Measurements from ENCODE around the gene MMP24OS. TPM values are rescaled to one million over a fixed set of nuclear protein-coding genes. Genes with fewer than 3 reads are reported as not detected.

Gene MMP24OS
- total and polyA plus RNA-seq, 2 donors (not counting 1 experiment from before 2014, with no cell fraction given), result 30.1 to 44.1 TPM

DNA sequence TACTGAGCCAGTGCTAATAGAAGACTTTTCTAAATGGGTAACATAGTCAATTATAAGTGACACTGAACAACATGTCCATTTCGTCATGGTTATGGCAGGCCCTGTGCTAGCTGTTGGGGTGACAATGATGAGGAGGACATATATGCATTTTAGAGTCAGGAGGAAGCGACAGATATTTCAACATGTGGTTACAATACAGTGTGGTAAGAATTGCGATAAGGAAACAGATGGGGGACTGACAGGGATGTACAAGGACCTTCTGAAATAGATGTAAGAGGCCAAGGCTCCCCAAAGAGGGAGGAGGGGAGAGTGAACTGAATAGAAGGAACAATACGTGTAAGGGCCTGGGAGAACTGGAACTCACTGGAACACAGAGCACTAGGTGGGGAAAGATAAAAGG, 39.8 kb downstream of the MMP24OS start:
- H2AFZ ChIP-seq (ENCODE audit: low read length), result no peak overlapping the region
- no peak overlapping the region for H3K4me3 ChIP-seq (replicated peaks in 1 of 4; ENCODE audit: control extremely low read depth in 1 of 4, insufficient read depth in 1 of 4, low read depth in 3 of 4, low read length in 4 of 4)
- no peaks in the 10 kb centered on the region for H3K4me1 ChIP-seq (ENCODE audit: control insufficient read depth, extremely low read depth, insufficient read depth, low read length)
- no peaks in the 10 kb centered on the region for H4K20me1 ChIP-seq (ENCODE audit: control insufficient read depth, extremely low read depth, insufficient read depth, low read length)
- no peaks in the 10 kb centered on the region for H3K9me3 ChIP-seq (ENCODE audit: control insufficient read depth, insufficient read depth, low read depth, low read length)
- no peak overlapping the region for H3K4me2 ChIP-seq (ENCODE audit: extremely low read depth, insufficient read depth, low read length)
- no peak for DNase-seq (ENCODE audit: low read depth in 2 of 2)
- H3K27me3 ChIP-seq (ENCODE audit: control insufficient read depth, insufficient read depth, low read length), result peaks cover 13% of the 10 kb centered on the region
- H3K79me2 ChIP-seq (ENCODE audit: control insufficient read depth, insufficient read depth, low read length), result no peaks in the 10 kb centered on the region
- TF ChIP-seq EZH2 (IDR thresholded peaks at IDR 0.05; ENCODE audit: low read length, missing control alignments), result no peak
- TF ChIP-seq, protein P1, sequence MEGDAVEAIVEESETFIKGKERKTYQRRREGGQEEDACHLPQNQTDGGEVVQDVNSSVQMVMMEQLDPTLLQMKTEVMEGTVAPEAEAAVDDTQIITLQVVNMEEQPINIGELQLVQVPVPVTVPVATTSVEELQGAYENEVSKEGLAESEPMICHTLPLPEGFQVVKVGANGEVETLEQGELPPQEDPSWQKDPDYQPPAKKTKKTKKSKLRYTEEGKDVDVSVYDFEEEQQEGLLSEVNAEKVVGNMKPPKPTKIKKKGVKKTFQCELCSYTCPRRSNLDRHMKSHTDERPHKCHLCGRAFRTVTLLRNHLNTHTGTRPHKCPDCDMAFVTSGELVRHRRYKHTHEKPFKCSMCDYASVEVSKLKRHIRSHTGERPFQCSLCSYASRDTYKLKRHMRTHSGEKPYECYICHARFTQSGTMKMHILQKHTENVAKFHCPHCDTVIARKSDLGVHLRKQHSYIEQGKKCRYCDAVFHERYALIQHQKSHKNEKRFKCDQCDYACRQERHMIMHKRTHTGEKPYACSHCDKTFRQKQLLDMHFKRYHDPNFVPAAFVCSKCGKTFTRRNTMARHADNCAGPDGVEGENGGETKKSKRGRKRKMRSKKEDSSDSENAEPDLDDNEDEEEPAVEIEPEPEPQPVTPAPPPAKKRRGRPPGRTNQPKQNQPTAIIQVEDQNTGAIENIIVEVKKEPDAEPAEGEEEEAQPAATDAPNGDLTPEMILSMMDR (conservative IDR thresholded peaks at IDR 0.05 in 1 of 2, IDR thresholded peaks at IDR 0.05 in 1 of 2; ENCODE audit: low read depth in 1 of 2, low read length in 2 of 2), result no peak
- H3K9ac ChIP-seq (ENCODE audit: insufficient read depth, low read length), result no peak overlapping the region
- H3K27ac ChIP-seq (ENCODE audit: insufficient read depth, low read length), result no peak overlapping the region
- H3K36me3 ChIP-seq (ENCODE audit: control insufficient read depth, insufficient read depth, low read length), result no peaks in the 10 kb centered on the region

DNA sequence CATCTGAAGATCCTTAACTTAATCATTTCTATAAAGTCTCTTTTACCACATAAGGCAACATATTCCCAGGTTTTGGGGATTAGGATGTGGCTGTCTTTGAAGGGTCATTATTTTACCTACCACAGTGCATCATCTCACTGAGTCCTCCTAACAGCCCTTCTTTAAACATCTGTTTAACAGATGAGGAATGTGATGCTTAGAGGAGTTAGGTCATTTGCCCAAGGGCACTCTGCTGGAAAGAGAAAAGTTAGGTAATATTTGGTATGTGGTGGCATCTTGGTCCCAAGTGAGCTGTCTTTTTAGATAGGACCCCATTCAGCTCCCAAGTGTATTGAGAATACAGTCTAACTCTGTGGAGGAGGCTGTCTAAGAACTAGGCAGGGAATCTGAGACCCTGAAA, 40.4 kb downstream of the MMP24OS start:
- Histone ChIP-seq H3K4me3 (replicated peaks in 1 of 4; ENCODE audit: control extremely low read depth in 1 of 4, insufficient read depth in 1 of 4, low read depth in 3 of 4, low read length in 4 of 4) (no peak overlapping the region), H3K4me2 (ENCODE audit: extremely low read depth, insufficient read depth, low read length) (no peak overlapping the region), H2AFZ (ENCODE audit: low read length) (no peak overlapping the region), H3K27me3 (ENCODE audit: control insufficient read depth, insufficient read depth, low read length) (peaks cover 13% of the 10 kb centered on the region), H3K79me2 (ENCODE audit: control insufficient read depth, insufficient read depth, low read length) (no peaks in the 10 kb centered on the region), H4K20me1 (ENCODE audit: control insufficient read depth, extremely low read depth, insufficient read depth, low read length) (no peaks in the 10 kb centered on the region), H3K4me1 (ENCODE audit: control insufficient read depth, extremely low read depth, insufficient read depth, low read length) (no peaks in the 10 kb centered on the region), H3K9ac (ENCODE audit: insufficient read depth, low read length) (no peak overlapping the region), H3K36me3 (ENCODE audit: control insufficient read depth, insufficient read depth, low read length) (no peaks in the 10 kb centered on the region), H3K27ac (ENCODE audit: insufficient read depth, low read length) (no peak overlapping the region), H3K9me3 (ENCODE audit: control insufficient read depth, insufficient read depth, low read depth, low read length) (no peaks in the 10 kb centered on the region)
- TF ChIP-seq EZH2 (IDR thresholded peaks at IDR 0.05; ENCODE audit: low read length, missing control alignments), result no peak
- TF ChIP-seq, protein P1 (conservative IDR thresholded peaks at IDR 0.05 in 1 of 2, IDR thresholded peaks at IDR 0.05 in 1 of 2; ENCODE audit: low read depth in 1 of 2, low read length in 2 of 2), result no peak
- no peak for DNase-seq (ENCODE audit: low read depth in 2 of 2)

DNA sequence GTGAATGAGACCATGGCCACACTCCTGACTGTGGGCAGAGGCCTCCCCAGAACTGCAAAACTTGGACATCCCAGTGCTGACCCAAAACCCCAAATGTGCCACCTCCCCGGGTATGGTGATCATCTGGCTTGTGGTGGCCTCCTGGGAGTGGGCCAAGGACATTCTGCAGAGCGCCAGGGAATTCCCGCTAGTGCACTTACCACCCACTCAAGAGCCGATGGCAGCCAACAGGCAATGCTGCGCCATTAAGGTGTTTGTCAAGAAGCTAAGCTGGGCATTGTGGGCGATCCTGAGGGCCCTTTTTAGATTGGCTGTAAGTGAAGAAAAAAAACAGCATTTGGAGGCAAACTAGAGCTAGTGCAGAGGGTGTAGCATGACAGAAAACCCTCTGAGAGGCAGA, 42.0 kb downstream of the MMP24OS start:
- Histone ChIP-seq H3K27ac (ENCODE audit: insufficient read depth, low read length) (no peak overlapping the region), H4K20me1 (ENCODE audit: control insufficient read depth, extremely low read depth, insufficient read depth, low read length) (no peaks in the 10 kb centered on the region), H3K4me1 (ENCODE audit: control insufficient read depth, extremely low read depth, insufficient read depth, low read length) (no peaks in the 10 kb centered on the region), H2AFZ (ENCODE audit: low read length) (no peak overlapping the region), H3K79me2 (ENCODE audit: control insufficient read depth, insufficient read depth, low read length) (no peaks in the 10 kb centered on the region), H3K9me3 (ENCODE audit: control insufficient read depth, insufficient read depth, low read depth, low read length) (no peaks in the 10 kb centered on the region), H3K4me2 (ENCODE audit: extremely low read depth, insufficient read depth, low read length) (no peak overlapping the region), H3K9ac (ENCODE audit: insufficient read depth, low read length) (no peak overlapping the region), H3K4me3 (replicated peaks in 1 of 4; ENCODE audit: control extremely low read depth in 1 of 4, insufficient read depth in 1 of 4, low read depth in 3 of 4, low read length in 4 of 4) (no peak overlapping the region), H3K27me3 (ENCODE audit: control insufficient read depth, insufficient read depth, low read length) (peaks cover 10% of the 10 kb centered on the region), H3K36me3 (ENCODE audit: control insufficient read depth, insufficient read depth, low read length) (no peaks in the 10 kb centered on the region)
- DNase-seq (ENCODE audit: low read depth in 2 of 2), result no peak
- TF ChIP-seq EZH2 (IDR thresholded peaks at IDR 0.05; ENCODE audit: low read length, missing control alignments), result no peak
- TF ChIP-seq, protein P1 (conservative IDR thresholded peaks at IDR 0.05 in 1 of 2, IDR thresholded peaks at IDR 0.05 in 1 of 2; ENCODE audit: low read depth in 1 of 2, low read length in 2 of 2), result no peak
